Central memory CD4-positive, alpha-beta T cell (primary cell): ENCODE data around the gene C1orf116.

Experiments
- DNase-seq: peaks from one replicate; pipeline ENCODE4 v3.0.0; 2022

Gene C1orf116

GRCh38 chr1:207034208-207034607, 1.7 kb upstream of the C1orf116 start:
- DNase-seq: no peak

DNA sequence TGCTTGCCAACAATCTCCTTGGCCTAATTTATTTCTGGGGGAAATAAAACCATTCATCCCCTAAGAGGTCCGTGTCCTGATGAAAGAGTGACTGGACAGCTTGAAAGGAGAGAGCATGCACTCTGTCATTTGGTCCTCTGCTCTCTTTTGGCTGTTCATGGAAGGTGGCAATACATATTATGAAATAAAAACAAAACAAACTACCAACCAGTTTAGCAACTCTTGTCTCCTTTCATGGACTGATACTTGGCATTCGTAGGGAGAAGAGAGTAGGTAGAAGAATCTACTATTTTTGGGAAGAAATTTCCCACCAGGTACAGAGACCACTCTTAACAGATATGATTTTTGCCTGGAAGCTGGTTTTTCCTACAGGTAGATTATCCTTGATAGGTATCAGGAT, 746 bp upstream of the C1orf116 start:
- DNase-seq: no peak

DNA sequence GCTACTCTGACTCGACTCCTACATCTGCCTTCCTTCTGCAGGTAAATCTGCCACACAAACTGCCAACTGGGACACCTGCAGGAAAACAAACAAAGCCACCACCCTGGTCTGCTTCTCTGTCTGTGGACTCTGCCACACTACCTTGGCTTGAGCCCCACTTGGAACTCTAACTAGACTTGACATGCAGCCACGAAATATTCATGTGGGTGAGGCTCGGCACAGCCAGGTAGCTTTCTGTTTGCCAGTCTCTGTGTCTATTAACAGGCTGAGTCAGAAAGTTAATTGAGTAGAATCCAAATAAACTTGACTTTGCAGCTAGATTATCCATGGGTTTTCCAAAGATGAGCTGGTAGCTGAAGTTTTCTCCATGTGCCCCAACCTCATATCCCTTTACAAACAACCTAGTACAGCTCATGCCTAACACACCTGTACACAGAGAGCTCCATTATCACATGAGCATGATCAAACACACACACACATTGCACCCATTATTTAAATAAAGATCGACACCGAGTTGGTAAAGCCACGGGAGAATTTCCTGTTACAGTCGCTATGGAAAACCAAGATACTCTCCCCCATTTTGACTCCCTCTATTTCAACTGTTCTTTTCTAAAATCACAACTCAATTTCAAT, 808 bp downstream of the C1orf116 start:
- DNase-seq: no peak

GRCh38 chr1:207031016-207031415, 1.5 kb downstream of the C1orf116 start:
- no peak for DNase-seq

- DNase-seq: no peak
These were observed 2.0 kb downstream of the C1orf116 start for GRCh38 chr1:207030522-207031009.

DNA sequence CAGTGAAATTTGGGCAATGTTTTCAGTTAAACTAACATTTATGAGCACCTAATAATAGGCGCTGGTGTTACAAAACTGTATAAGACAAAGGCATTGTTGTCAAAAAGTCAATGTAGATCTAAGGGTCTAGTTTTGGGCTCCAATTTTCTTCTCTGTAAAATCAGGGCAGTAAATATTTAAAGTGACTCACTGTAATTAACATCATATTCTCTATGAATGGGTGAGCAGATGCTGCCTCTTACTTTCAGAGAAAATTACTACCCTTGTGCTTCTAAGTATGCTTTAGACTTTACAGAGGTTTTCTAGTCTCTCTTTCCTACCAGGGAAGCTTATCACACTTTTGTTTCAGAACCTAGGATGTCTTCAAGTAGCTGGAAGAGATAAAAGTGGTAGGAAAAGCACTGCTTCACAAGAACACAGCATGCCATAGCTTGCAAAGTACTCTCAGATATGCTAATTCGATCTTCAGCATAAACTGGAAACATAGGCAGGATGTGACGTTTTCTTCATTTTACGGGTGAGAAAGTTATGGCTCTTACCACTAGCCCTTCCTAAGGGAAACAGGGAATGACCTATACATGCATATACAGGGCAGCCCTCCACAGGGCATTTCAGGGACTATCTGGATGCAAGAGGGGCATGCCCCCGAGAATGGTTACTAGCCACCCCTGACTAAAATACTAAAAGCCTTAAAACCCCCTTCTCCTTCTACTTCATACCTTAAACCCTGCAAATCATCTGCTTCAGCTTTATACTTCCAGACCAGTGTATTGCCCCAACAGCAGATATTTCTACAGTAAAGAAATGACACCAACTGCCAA, 2.6 kb downstream of the C1orf116 start:
- DNase-seq: no peak

DNA sequence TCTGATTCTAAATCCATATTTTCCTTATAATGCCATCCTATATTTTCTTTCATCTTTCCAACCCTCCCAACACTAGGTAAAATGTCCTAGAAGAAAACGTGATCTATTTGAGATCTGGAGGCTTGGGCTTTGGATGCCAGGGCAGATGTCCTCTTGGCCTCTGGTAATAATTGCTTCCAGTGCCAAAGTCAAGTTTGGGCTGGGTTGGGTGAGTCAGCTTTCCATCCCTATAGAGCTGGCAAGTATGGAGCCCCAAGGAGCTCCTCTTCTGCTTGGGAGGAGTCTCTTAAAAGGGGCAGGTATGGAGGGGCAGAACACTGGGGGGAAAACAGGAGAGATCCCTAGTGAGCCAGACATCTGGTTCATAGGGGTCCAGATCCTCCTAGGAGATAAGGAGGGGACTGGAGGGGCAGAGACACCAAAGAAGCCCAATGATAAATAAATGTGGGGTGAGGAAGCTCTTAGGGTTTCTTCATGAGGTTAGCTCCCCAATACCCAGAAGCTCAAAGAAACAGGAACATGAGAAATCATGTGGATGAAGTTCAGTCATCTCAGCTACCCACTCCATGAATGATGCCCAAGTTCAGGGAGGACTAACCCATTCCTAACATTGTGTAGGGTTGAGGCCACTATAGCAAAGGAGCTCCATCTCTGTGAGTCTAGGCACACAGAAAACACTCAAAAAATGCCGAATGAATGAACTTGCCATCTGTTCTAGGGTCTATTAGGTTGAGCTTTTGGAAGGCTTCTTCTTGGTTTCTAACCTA, 3.5 kb downstream of the C1orf116 start:
- DNase-seq: no peak

DNA sequence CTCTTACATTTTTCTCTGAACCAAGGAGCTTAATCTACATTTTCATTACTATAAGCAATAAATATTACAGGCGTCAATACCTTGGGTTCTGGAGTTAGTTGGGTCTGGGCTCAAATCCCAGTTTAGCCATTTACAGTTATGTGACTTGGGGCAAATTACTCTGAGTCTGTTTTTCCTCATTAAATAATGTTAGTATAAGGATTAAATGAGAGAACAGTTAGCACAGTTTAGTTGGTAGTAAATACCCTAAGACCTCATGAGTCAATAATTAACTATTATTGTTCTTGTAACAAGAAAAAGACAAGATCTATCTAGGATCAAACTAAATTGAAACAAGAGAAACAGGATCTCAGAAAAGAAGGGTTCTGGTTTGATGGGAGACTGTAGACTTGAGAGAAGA, 4.6 kb downstream of the C1orf116 start:
- DNase-seq: no peak

DNA sequence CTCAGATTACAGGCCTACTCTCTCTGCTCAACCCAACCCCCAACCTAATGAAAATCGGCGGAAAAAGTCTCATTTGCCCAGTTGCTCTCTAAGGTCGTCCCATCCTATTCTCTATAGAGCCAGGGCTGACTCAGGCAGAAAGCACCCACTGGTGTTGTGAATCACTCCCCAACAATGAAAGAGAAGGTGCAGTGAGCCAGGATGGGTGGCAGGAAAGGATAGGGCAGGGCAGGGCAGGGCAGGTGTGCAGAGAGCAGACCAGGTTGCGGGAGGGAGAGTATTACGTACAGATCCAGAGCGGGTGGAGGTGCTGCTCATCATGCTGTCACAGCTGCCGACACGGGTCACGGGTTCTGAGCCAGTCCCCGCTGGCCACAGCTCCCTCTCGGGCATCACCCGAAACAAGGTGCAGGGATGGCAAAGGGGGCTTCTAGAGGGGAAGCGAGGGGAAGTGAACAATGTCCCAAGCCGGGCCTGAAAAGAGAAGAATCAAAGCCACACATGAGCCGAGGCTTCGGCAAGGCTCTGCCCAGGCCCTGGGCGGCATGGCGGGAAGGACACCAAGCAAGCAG, 5.3 kb downstream of the C1orf116 start:
- DNase-seq: no peak

- no peak for DNase-seq
These were observed 6.4 kb downstream of the C1orf116 start for GRCh38 chr1:207026104-207026534.

DNA sequence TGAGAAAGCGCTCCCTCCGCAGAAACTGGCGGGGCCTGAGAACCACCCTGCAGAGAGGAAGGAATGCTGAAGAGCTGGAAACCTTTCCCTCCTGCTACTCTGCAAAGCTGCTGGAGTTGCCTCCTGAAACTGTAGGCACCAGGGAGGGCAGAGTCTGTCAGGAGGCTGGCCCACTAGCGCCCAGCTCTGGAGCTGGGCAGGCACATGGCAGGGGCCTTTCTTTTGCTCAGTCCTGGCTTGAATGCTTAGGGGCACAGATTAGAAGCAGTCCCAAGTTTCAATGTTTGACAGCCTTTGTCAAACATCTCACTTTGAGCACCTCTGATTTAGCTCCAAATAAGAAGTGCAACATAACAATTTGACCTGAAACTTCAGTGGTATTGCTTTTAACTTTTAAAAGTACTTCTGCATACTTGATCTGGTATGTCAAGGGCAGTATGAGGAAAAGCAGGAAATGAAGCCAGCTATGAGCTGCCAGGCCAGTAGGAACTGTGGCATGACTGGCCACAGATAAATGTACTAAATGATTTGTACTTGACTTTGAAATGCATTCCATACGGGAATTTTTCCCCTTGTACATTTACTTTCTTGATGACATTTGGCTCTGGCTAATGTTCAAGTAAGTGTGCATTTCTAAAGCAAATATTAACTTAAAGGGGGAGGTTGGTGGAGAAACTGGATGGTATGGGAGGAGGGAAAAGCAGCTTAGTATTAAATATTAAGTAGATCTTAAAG, 7.2 kb downstream of the C1orf116 start:
- no peak for DNase-seq

GRCh38 chr1:207024202-207025145, 8.1 kb downstream of the C1orf116 start:
- DNase-seq: no peak

GRCh38 chr1:207022996-207023679, 9.4 kb downstream of the C1orf116 start:
- no peak for DNase-seq

GRCh38 chr1:207021876-207022596, 10.5 kb downstream of the C1orf116 start:
- DNase-seq: no peak

DNA sequence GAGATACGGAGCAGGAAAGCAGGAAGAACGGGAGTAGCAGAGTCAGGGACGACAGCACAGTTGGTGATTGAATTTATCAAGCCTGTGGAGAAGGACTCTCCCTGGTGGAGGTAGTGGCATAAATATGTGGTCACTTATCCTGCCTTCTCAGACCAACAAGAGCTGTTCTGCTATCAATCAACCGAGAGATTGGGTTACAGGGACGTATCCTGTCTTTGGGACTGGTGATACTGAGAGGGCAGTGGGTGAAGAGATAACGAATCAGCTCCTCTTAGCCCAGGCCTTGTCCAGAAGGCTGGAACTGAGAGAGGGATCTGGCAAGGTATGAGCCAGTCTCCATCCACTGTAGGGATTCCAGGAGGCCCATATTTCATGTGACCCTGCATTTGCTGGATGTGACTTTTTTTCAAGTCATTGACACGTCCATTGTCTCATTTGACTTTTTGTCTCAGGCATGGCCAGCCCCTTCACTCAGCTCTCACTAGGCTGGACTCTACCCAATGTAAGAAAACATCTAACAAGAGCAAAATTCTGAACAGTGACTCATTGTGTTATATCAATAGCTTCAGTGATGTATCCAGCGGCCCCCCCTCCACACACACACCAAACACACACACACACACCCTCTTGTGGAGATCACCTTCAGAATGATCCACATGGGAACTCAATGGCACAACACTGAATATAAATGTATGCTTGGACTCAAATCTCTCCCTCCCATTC, 11.3 kb downstream of the C1orf116 start:
- DNase-seq: no peak

GRCh38 chr1:207020709-207021107, 11.8 kb downstream of the C1orf116 start:
- no peak for DNase-seq

DNA sequence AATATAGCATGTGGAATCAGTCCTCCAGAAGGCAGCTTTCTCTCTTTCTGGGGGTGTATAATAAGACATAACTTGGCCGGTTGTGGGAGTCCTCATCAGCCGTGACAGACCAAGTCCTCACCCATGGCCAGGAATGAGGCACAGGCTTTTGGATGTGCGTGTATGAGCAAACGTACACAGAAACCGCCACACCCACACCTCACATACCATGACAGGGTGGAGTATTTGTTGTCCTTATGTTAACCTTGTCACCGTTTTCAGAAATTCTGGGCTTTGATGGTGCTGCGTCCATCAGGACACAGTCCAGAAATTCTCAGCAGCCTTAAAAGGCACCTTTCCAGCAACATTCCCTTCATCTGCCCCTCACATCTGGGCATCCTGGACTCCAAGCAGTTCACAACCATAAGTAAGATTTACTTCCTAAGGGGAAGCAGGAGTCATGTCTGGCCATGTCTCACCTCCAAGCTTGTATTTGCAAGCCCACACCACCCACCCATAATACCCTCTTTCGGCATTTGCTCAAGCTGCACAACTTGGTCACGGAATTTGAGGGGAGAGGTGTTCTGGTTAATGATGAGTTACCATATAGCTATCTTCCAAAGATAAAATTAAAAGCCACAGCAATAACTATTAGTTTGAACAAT, 12.4 kb downstream of the C1orf116 start:
- no peak for DNase-seq

DNA sequence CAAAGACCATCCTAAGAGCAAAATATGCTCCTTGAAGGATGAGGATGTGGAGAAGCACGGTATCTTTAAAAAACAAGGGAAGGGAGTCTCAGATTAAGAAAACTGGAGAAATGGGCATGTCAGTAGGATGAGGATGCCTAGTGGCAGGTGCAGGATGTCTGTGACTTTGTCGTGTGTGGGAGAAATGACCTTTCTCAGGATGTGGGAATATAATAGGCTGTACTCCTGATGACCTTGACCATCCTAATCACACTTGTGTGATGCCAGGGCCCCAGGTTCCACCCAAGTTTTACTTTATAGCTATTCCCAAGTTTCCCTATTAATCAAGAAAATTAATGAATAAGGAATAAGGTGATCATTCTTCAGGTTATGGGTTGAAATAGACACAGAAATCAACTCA, 12.9 kb downstream of the C1orf116 start:
- no peak for DNase-seq

- no peak for DNase-seq
These were observed 13.4 kb downstream of the C1orf116 start for GRCh38 chr1:207019161-207019560.
